Measurements from ENCODE around the gene SHROOM3.
"Not testable (repeated sequence)": the region's sequence is repeated elsewhere in the genome, so short reads cannot be mapped to it uniquely, and the experiment has no call there.

Gene SHROOM3

GRCh38 chr4:76449362-76449767 lies 14.3 kb downstream of the SHROOM3 start:
- TF ChIP-seq CTCF (IDR thresholded peaks at IDR 0.05; ENCODE audit: insufficient read depth, low read length, poor library complexity, severe bottlenecking): no peak
- Histone ChIP-seq H3K27me3 (replicated peaks; ENCODE audit: control insufficient read depth, insufficient read depth, low read length) (no peaks in the 10 kb centered on the region; the same call in 1 of the 2 replicates), H3K36me3 (ENCODE audit: control insufficient read depth, insufficient read depth, low read length) (no peaks in the 10 kb centered on the region), H3K4me3 (replicated peaks; ENCODE audit: low read depth, low read length) (no peak overlapping the region)
- no peak for DNase-seq (ENCODE audit: extremely low read depth, insufficient read length)

DNA sequence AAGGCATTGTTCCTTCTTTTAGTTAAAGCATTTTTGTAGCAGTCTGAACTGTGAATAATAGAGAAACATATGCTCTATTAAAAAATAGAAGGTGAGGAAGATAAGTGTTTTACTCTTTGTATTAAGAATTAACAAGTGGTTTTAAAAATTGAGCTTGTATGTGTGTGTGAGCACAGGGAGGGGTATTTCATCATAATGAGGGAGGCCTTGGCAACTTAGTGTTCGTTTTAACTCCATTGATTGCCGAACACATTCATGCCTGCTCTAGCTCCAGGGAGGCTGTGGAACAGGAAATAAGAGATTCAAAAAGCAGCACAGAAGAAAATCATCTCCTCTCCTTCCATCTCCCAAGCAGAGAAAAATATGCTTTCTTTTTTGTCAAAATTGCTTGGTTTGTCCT lies 14.8 kb downstream of the SHROOM3 start:
- no peak for TF ChIP-seq CTCF (IDR thresholded peaks at IDR 0.05; ENCODE audit: insufficient read depth, low read length, poor library complexity, severe bottlenecking)
- H3K4me3 ChIP-seq (replicated peaks; ENCODE audit: low read depth, low read length): no peak overlapping the region
- H3K36me3 ChIP-seq (ENCODE audit: control insufficient read depth, insufficient read depth, low read length): no peaks in the 10 kb centered on the region

GRCh38 chr4:76453232-76453631 lies 18.2 kb downstream of the SHROOM3 start:
- Histone ChIP-seq H3K27me3 (replicated peaks; ENCODE audit: control insufficient read depth, insufficient read depth, low read length) (no peaks in the 10 kb centered on the region; the same call in 1 of the 2 replicates), H3K36me3 (ENCODE audit: control insufficient read depth, insufficient read depth, low read length) (no peaks in the 10 kb centered on the region), H3K4me3 (replicated peaks; ENCODE audit: low read depth, low read length) (no peak overlapping the region)
- DNase-seq (ENCODE audit: extremely low read depth, insufficient read length): no peak
- TF ChIP-seq CTCF (IDR thresholded peaks at IDR 0.05; ENCODE audit: insufficient read depth, low read length, poor library complexity, severe bottlenecking): no peak

More for the DNA sequence above, 14.8 kb downstream of the SHROOM3 start:
- no peak for DNase-seq (ENCODE audit: extremely low read depth, insufficient read length)
- H3K27me3 ChIP-seq (replicated peaks; ENCODE audit: control insufficient read depth, insufficient read depth, low read length): no peaks in the 10 kb centered on the region; the same call in 1 of the 2 replicates

GRCh38 chr4:76454073-76454472 lies 19.0 kb downstream of the SHROOM3 start:
- not testable (repeated sequence) for H3K27me3 ChIP-seq (replicated peaks; ENCODE audit: control insufficient read depth, insufficient read depth, low read length); H3K4me3 ChIP-seq (replicated peaks; ENCODE audit: low read depth, low read length); DNase-seq (ENCODE audit: extremely low read depth, insufficient read length); H3K36me3 ChIP-seq (ENCODE audit: control insufficient read depth, insufficient read depth, low read length)

DNA sequence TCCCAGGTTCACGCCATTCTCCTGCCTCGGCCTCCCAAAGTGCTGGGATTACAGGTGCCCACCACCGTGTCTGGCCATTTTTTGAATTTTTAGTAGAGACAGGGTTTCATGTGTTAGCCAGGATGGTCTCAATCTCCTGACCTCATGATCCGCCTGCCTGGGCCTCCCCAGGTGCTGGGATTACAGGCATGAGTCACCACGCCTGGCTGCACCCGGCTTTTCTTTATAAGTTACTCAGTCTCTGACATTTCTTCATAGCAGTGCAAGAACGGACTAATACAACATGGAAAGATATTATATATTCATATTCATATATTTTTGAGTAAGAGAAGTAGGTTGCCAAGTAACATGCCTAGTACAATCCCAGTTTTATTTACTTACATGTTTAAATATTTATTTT lies 22.9 kb downstream of the SHROOM3 start:
- no peaks in the 10 kb centered on the region for H3K36me3 ChIP-seq (ENCODE audit: control insufficient read depth, insufficient read depth, low read length)
- TF ChIP-seq CTCF (IDR thresholded peaks at IDR 0.05; ENCODE audit: insufficient read depth, low read length, poor library complexity, severe bottlenecking): no peak
- no peak overlapping the region for H3K4me3 ChIP-seq (replicated peaks; ENCODE audit: low read depth, low read length)
- no peaks in the 10 kb centered on the region for H3K27me3 ChIP-seq (replicated peaks; ENCODE audit: control insufficient read depth, insufficient read depth, low read length)
- DNase-seq (ENCODE audit: extremely low read depth, insufficient read length): no peak

DNA sequence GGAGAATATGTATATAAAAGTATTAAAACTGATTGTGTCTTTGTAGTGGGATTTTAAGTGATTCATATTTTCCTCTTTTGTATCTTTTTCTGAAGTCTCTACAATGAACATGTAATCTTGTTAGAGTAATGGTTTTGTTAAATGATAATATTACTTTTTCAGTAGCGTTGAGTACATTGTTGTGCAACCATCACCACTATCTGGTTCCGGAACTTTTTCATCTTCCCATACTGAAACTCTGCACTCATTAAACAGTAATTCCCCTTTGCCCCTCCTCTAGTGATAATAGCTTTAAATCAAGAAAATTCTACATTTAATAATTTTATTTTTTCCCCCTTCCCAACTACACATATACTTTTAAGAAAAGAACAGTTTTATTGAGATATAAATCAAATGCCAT lies 23.3 kb downstream of the SHROOM3 start:
- no peak overlapping the region for H3K4me3 ChIP-seq (replicated peaks; ENCODE audit: low read depth, low read length)
- H3K36me3 ChIP-seq (ENCODE audit: control insufficient read depth, insufficient read depth, low read length): no peaks in the 10 kb centered on the region
- no peaks in the 10 kb centered on the region for H3K27me3 ChIP-seq (replicated peaks; ENCODE audit: control insufficient read depth, insufficient read depth, low read length)
- DNase-seq (ENCODE audit: extremely low read depth, insufficient read length): no peak
- TF ChIP-seq CTCF (IDR thresholded peaks at IDR 0.05; ENCODE audit: insufficient read depth, low read length, poor library complexity, severe bottlenecking): no peak

All from GM06990 (cell line).